Smooth muscle cell (in vitro differentiated cells): ENCODE results near the gene CCDC28B. TPM values are rescaled to one million over a fixed set of nuclear protein-coding genes. Genes with fewer than 3 reads are reported as not detected.

ENCODE experiments used
- DNase-seq: peaks from one replicate; lab custom pipeline; 2025; ENCODE audit not compliant: unreplicated experiment; lab: John Stamatoyannopoulos, UW
- H2AFZ ChIP-seq: fragments of 200-600 bp; sonication (generic); 2 replicates; pipeline ENCODE4 v1.6.0; 2016; ENCODE audit warnings: antibody characterized with exemption, low read depth, mild to moderate bottlenecking
- H3F3A ChIP-seq: fragments of 200-600 bp; sonication (generic); 2 replicates; pipeline ENCODE4 v1.6.0; 2017; ENCODE audit warnings: antibody characterized with exemption, low read depth
- H3K27ac ChIP-seq: fragments of 200-600 bp; sonication (generic); 2 replicates; pipeline ENCODE4 v1.5.1; 2016; ENCODE audit warnings: low read depth, mild to moderate bottlenecking
- H3K27me3 ChIP-seq: fragments of 200-600 bp; sonication (generic); 2 replicates; pipeline ENCODE4 v1.6.1; 2016; ENCODE audit warnings: low read depth, mild to moderate bottlenecking
- H3K36me3 ChIP-seq: fragments of 200-600 bp; sonication (generic); 2 replicates; pipeline ENCODE4 v1.5.1; 2016; ENCODE audit warnings: low read depth
- H3K4me1 ChIP-seq: fragments of 200-600 bp; sonication (generic); 2 replicates; pipeline ENCODE4 v1.5.1; 2016; ENCODE audit warnings: low read depth
- H3K4me2 ChIP-seq: fragments of 200-600 bp; sonication (generic); 2 replicates; pipeline ENCODE4 v1.6.0; 2016; ENCODE audit warnings: mild to moderate bottlenecking
- H3K4me3 ChIP-seq: fragments of 200-600 bp; sonication (generic); 2 replicates; pipeline ENCODE4 v1.5.1; 2016; ENCODE audit warnings: mild to moderate bottlenecking
- H3K79me2 ChIP-seq: fragments of 200-600 bp; sonication (generic); 2 replicates; pipeline ENCODE4 v1.6.0; 2016; ENCODE audit warnings: low read depth, mild to moderate bottlenecking
- H3K9ac ChIP-seq: fragments of 200-600 bp; sonication (generic); 2 replicates; pipeline ENCODE4 v1.6.0; 2016; ENCODE audit warnings: low read depth
- H3K9me3 ChIP-seq: fragments of 200-600 bp; sonication (generic); replicated peaks from 2 replicates; pipeline ENCODE4 v1.5.1; 2016; ENCODE audit warnings: low read depth
- H4K20me1 ChIP-seq: fragments of 200-600 bp; sonication (generic); 2 replicates; pipeline ENCODE4 v1.6.0; 2016; ENCODE audit warnings: low read depth
- WGBS: methylation state at CpG from one replicate; pipeline ENCODE4 v1.1.7; 2016; ENCODE audit warnings: low lambda C conversion rate; 5-methylcytosine and 5-hydroxymethylcytosine counted together
- polyA plus RNA-seq: library from polyadenylated mRNA; unstranded; fragments of >200 nt; fragmentation: Nextera tagmentation; extraction: Ambion mirVana; gene quantifications from 2 replicates; pipeline ENCODE4 v1.2.1, GENCODE V29; 2016
- total RNA-seq: library from RNA; depleted of rRNA; stranded (reverse); fragments of >200 nt; gene quantifications from 2 replicates; pipeline ENCODE4 v1.2.3, GENCODE V29; 2014
- TF ChIP-seq, protein P1 (sequence below): fragments of 200-600 bp; sonication (generic); IDR thresholded peaks from 2 replicates; pipeline ENCODE4 v1.5.1; 2017; ENCODE audit warnings: borderline replicate concordance, mild to moderate bottlenecking, antibody characterized with exemption; ENCODE audit not compliant: insufficient read depth, poor library complexity, severe bottlenecking

The CCDC28B gene
- total and polyA plus RNA-seq, 2 experiments from 2014 or later: 41.6 to 58.9 TPM

DNA sequence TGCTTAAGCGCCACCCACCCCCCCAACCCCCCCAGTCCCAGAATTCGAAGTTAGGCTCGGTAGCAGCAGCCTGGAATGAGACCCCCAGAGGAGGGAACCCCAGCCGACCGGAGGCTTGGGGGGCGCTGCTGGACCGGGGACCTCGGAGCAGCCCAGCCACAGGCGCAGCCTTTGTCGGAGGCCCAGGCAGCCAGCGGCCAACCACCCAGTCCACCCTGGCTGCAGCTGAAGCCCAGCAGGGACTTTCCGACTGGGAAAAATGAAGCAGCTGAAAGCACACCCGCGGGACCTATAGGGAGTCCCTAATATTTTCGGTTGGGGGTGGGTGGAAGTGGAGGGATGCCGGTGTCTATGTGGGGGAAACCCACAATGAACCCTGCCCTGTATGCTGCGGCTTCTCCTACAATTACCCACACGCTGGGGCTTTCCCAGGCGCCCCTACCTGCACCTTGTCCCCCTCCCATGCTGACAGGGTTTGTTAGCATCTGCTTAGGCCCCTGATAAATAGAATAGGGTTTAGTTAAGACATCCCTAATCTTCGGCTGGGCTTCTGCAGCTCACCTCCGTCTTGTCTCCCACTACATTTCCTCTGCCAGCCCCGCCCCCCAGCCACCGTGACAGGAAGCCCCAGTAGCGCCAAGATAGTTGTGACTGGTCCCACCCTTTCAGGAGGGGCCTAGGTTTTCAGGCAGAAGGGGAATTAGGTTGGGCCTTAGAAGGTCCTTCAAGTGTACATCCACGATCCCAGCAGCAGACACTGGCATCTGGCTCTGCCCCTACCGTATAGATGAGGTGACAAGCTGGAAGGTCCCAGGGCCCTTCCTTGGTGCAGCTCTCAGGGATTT is 838 bp downstream of the CCDC28B start:
- peak overlapping the region; percentile 72 for H3K4me3 ChIP-seq
- peaks cover 31% of the 10 kb centered on the region for H3F3A ChIP-seq
- no peaks in the 10 kb centered on the region for H3K36me3 ChIP-seq
- H3K79me2 ChIP-seq: no peaks in the 10 kb centered on the region
- H3K9ac ChIP-seq: peak overlapping the region; percentile 97
- DNase-seq: peak; percentile 62
- peak overlapping the region; percentile 96 for H3K4me2 ChIP-seq
- no peaks in the 10 kb centered on the region for H3K9me3 ChIP-seq
- H3K27ac ChIP-seq: peak overlapping the region; percentile 99
- no peaks in the 10 kb centered on the region for H3K27me3 ChIP-seq
- H3K4me1 ChIP-seq: peaks cover 20% of the 10 kb centered on the region
- 9% methylated on average over 19 of the region's 26 CpGs for WGBS
- H2AFZ ChIP-seq: no peak overlapping the region
- TF ChIP-seq, protein P1, sequence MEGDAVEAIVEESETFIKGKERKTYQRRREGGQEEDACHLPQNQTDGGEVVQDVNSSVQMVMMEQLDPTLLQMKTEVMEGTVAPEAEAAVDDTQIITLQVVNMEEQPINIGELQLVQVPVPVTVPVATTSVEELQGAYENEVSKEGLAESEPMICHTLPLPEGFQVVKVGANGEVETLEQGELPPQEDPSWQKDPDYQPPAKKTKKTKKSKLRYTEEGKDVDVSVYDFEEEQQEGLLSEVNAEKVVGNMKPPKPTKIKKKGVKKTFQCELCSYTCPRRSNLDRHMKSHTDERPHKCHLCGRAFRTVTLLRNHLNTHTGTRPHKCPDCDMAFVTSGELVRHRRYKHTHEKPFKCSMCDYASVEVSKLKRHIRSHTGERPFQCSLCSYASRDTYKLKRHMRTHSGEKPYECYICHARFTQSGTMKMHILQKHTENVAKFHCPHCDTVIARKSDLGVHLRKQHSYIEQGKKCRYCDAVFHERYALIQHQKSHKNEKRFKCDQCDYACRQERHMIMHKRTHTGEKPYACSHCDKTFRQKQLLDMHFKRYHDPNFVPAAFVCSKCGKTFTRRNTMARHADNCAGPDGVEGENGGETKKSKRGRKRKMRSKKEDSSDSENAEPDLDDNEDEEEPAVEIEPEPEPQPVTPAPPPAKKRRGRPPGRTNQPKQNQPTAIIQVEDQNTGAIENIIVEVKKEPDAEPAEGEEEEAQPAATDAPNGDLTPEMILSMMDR: no peak
- peaks cover 8% of the 10 kb centered on the region for H4K20me1 ChIP-seq

GRCh38 chr1:32204943-32205361 is 4.6 kb downstream of the CCDC28B start:
- Histone ChIP-seq H2AFZ (peak overlapping the region; percentile 18), H3K9me3 (no peaks in the 10 kb centered on the region), H3K4me2 (peak overlapping the region; percentile 99), H4K20me1 (no peaks in the 10 kb centered on the region), H3K27ac (peak overlapping the region; percentile 72), H3F3A (peaks cover 8% of the 10 kb centered on the region), H3K27me3 (no peaks in the 10 kb centered on the region), H3K4me3 (peak overlapping the region; percentile 83), H3K4me1 (peaks cover 11% of the 10 kb centered on the region), H3K36me3 (no peaks in the 10 kb centered on the region), H3K9ac (peak overlapping the region; percentile 97), H3K79me2 (no peaks in the 10 kb centered on the region)
- 29% methylated on average over 26 of the region's 26 CpGs for WGBS
- TF ChIP-seq, protein P1: no peak
- DNase-seq: no peak

DNA sequence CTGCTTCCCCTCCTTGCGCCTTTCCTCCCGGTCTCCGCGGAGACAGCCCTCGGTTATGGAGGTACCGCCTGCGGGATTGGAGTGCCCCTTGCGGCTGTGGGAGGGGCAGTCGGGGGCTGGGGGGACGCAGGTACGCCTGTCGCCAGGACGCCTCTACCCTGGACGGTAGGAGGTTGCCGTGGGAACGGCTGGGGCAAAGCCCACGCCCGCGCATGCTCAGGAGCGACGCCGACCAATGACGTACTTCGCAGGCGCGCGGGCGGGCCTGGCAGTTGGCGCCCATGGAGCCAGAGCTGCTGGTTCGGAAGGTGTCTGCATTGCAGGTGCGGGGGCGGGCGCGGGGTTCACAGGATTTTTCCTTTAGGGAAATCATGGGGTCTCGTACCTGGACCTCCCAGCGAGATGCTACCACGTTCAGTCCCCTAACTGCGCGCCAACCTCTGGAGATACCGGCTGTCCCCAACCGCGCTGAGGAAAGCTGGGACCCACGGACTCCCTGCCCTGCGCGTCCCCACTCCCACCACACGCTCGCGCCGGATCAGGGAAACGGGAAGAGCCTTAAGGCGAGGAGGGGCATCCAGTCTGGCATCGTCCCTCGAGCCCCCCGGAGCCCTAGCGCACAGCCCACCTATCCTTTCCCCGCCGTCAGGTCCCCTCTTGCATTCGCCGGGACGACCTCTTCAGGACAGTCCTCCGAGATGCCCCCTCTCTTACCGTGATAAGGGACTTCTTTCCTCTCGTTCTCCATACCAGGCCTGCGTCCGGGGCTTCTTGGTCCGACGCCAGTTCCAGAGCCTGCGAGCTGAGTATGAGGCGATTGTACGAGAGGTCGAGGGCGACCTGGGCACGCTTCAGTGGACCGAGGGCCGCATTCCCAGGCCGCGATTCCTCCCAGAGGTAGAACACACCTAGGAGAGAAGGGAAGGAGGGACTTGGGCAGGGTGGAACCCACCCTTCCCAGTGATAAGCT is 5.3 kb downstream of the CCDC28B start, which contains the start of gene IQCC:
Gene IQCC, plus strand, starts transcription at position 271 of the 970 bp plus-strand sequence. Its CDS starts 11 bp downstream, at position 282.
- H3K79me2 ChIP-seq: no peaks in the 10 kb centered on the region
- H4K20me1 ChIP-seq: no peaks in the 10 kb centered on the region
- peak; percentile 48 for DNase-seq
- peaks cover 3% of the 10 kb centered on the region for H3F3A ChIP-seq
- H3K4me3 ChIP-seq: peak within 1 kb of the TSS; percentile 83
- H3K4me1 ChIP-seq: peaks cover 8% of the 10 kb centered on the region
- TF ChIP-seq, protein P1: no peak
- H2AFZ ChIP-seq: peak within 1 kb of the TSS; percentile 18
- H3K9ac ChIP-seq: peak within 1 kb of the TSS; percentile 97
- H3K36me3 ChIP-seq: no peaks in the 10 kb centered on the region
- H3K27ac ChIP-seq: peak within 1 kb of the TSS; percentile 72
- peak within 1 kb of the TSS; percentile 99 for H3K4me2 ChIP-seq
- WGBS: 6% methylated on average over 77 of the region's 77 CpGs
- H3K9me3 ChIP-seq: no peaks in the 10 kb centered on the region
- no peaks in the 10 kb centered on the region for H3K27me3 ChIP-seq
